ENCODE results near the gene TAB2.

TAB2 gene

GRCh38 chr6:149452037-149452939 lies 134.8 kb downstream of the TAB2 start (continued):
- no peak for TF ChIP-seq TSHZ2 (CRISPR knock-in tag; IDR thresholded peaks at IDR 0.05)

GRCh38 chr6:149453597-149454345 lies 136.3 kb downstream of the TAB2 start:
- TF ChIP-seq PPARA (CRISPR knock-in tag; IDR thresholded peaks at IDR 0.05; ENCODE audit: borderline replicate concordance): no peak

GRCh38 chr6:149454346-149454848 lies 136.9 kb downstream of the TAB2 start:
- peak; percentile 92 for ATAC-seq
- TF ChIP-seq ZFP3 (CRISPR knock-in tag; IDR thresholded peaks at IDR 0.05): 0 out of 2 replicates have a peak, but pooled peaks have one; percentile 18
- TF ChIP-seq GLIS3 (CRISPR knock-in tag; IDR thresholded peaks at IDR 0.05): no peak
- TF ChIP-seq BACH2 (CRISPR knock-in tag; IDR thresholded peaks at IDR 0.05; ENCODE audit: borderline replicate concordance): no peak
- TF ChIP-seq SNAI2 (CRISPR knock-in tag; IDR thresholded peaks at IDR 0.05): 0 out of 2 replicates have a peak, but pooled peaks have one; percentile 60
- TF ChIP-seq ZNF70 (CRISPR knock-in tag; IDR thresholded peaks at IDR 0.05): no peak
- no peak for TF ChIP-seq ESRRG (CRISPR knock-in tag; IDR thresholded peaks at IDR 0.05)
- no peak for TF ChIP-seq OSR1 (CRISPR knock-in tag; IDR thresholded peaks at IDR 0.05)
- peak; percentile 39; the same call in 1 of the 2 replicates for TF ChIP-seq ISL1 (CRISPR knock-in tag; IDR thresholded peaks at IDR 0.05)
- TF ChIP-seq TSHZ2 (CRISPR knock-in tag; IDR thresholded peaks at IDR 0.05): 0 out of 2 replicates have a peak, but pooled peaks have one; percentile 25

More at GRCh38 chr6:149453597-149454345, 136.3 kb downstream of the TAB2 start:
- peak; percentile 6 for ATAC-seq

- TF ChIP-seq SNAI2 (CRISPR knock-in tag; IDR thresholded peaks at IDR 0.05): no peak
- TF ChIP-seq PATZ1 (CRISPR knock-in tag; IDR thresholded peaks at IDR 0.05; ENCODE audit: borderline replicate concordance): no peak
- peak; percentile 4 for ATAC-seq
Measured at GRCh38 chr6:149455031-149455732, 137.7 kb downstream of the TAB2 start.

GRCh38 chr6:149456311-149457021 lies 139.0 kb downstream of the TAB2 start:
- TF ChIP-seq CSRNP3 (CRISPR knock-in tag; IDR thresholded peaks at IDR 0.05) (no peak), ZNF8 (CRISPR knock-in tag; IDR thresholded peaks at IDR 0.05) (no peak), TSHZ2 (CRISPR knock-in tag; IDR thresholded peaks at IDR 0.05) (no peak)
- no peak for ATAC-seq

Measured in SK-N-SH treated with all-trans-retinoic acid at 6 μM for 48 hours (cell line).